ENCODE measurements around the gene HOXA5. TPM values are rescaled to one million over a fixed set of nuclear protein-coding genes. Genes with fewer than 3 reads are reported as not detected.

HOXA5 gene
- total RNA-seq, 1 experiment from 2014 or later, result not detected

DNA sequence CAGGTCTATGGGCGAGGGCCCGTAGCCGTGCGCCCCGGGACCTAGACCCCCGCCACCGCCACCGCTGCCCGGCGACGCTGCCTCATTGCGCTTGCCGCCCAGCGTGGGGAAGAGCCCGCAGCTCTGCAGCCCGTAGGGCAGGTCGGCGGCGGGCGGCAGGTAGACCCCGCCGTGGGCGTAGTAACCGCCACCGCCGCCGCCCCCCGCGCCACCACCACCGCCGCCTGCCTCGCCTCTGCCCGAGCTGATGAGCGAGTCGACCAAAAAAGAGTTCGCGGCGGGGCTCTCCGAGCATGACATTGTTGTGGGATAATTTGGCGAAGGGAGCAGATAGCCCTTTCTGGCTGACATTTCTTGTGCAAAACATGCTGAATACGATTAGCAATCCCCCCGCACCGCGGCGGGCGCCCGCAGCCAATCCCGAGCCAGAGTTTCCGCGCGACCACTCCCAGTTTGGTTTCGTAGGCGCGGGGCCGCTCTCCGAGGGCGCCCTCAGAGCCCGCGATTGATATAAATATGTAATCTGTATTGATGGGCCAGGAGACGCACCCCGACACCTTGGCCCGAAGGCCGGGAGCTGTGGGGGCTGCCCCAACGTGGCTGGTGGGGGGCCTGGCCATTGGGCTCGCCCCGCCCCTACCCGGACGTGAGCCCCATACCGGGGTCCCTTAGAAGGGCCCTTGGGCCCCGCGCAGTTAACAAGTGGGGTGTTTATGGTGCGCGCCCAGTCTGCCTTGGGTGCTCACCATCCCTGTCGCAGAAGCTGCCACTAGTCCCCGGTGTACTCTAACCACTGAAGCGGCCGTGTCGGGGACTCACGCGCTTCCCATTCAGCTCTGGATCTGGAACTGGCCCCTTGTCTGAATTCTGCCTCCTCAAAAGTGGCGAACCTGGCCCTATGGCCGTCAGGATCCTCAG lies 30.7 kb upstream of the HOXA5 start, which contains the start of gene HOXA10:
Gene HOXA10, minus strand, starts transcription at position 365 of the 918 bp plus-strand sequence. Its CDS starts 14 bp downstream, at position 351.
- H3K4me3 Mint-ChIP-seq, result peak within 1 kb of the TSS in 1 of 2 experiments; percentile 55; a peak in 3 of 5 replicates
- Histone ChIP-seq H3K4me1 (ENCODE audit: insufficient read depth, low read length) (no peaks in the 10 kb centered on the region), H3K9me3 (ENCODE audit: control insufficient read depth, low read depth, low read length) (no peaks in the 10 kb centered on the region), H2AK5ac (ENCODE audit: insufficient read length, low read length) (no peak within 1 kb of the TSS), H3K9ac (ENCODE audit: extremely low read depth, insufficient read length, low read length) (no peak within 1 kb of the TSS), H4K8ac (replicated peaks; ENCODE audit: insufficient read length, low read depth, low read length) (no peak within 1 kb of the TSS), H2BK5ac (ENCODE audit: insufficient read length, low read length) (no peak within 1 kb of the TSS), H3K14ac (ENCODE audit: insufficient read depth, low read length) (no peak within 1 kb of the TSS), H3K27ac (ENCODE audit: insufficient read length, low read depth, low read length) (no peak within 1 kb of the TSS), H3K27me3 (ENCODE audit: insufficient read depth, low read length) (peaks cover 97% of the 10 kb centered on the region), H2AFZ (ENCODE audit: low read length) (no peak within 1 kb of the TSS), H2BK120ac (ENCODE audit: low read depth, low read length, poor library complexity, severe bottlenecking) (no peak within 1 kb of the TSS), H3K79me1 (ENCODE audit: insufficient read depth, low read depth, low read length, poor library complexity, severe bottlenecking) (no peaks in the 10 kb centered on the region), H3K23me2 (ENCODE audit: insufficient read length, low read depth, low read length, poor library complexity, severe bottlenecking) (no peaks in the 10 kb centered on the region), H3T11ph (ENCODE audit: low read length) (no peak within 1 kb of the TSS), H3K4me2 (ENCODE audit: insufficient read depth, insufficient read length, low read length) (no peak within 1 kb of the TSS), H3K79me2 (ENCODE audit: insufficient read depth, low read length) (no peaks in the 10 kb centered on the region), H4K20me1 (ENCODE audit: control insufficient read depth, insufficient read depth, insufficient read length) (no peaks in the 10 kb centered on the region), H3K23ac (ENCODE audit: insufficient read length, low read depth, low read length) (no peak within 1 kb of the TSS), H4K5ac (ENCODE audit: insufficient read length, low read depth, low read length) (no peak within 1 kb of the TSS), H2BK15ac (ENCODE audit: low read depth, low read length) (no peak within 1 kb of the TSS), H4K91ac (ENCODE audit: insufficient read length, low read depth, low read length) (no peak within 1 kb of the TSS), H2BK20ac (ENCODE audit: low read depth, low read length, poor library complexity, severe bottlenecking) (no peak within 1 kb of the TSS), H3K18ac (ENCODE audit: insufficient read length, low read depth, low read length) (no peak within 1 kb of the TSS), H2BK12ac (ENCODE audit: insufficient read length, low read depth, low read length) (no peak within 1 kb of the TSS), H3K56ac (ENCODE audit: insufficient read length, low read depth, low read length) (no peak within 1 kb of the TSS), H3K4ac (ENCODE audit: low read depth, low read length) (no peak within 1 kb of the TSS)
- peaks cover 98% of the 10 kb centered on the region for H3K27me3 Mint-ChIP-seq (ENCODE audit: low read depth)
- TF ChIP-seq CTCF (conservative IDR thresholded peaks at IDR 0.05), result no peak
- DNase-seq, result peak; percentile 52
- H3K27ac Mint-ChIP-seq, result no peak within 1 kb of the TSS
- WGBS (ENCODE audit: extremely low coverage, insufficient read length, low lambda C conversion rate), result no CpG with 5 or more reads among the region's 82 CpGs
- H3K36me3 Mint-ChIP-seq (ENCODE audit: insufficient read depth in 1 of 3, low read depth in 3 of 3), result no peaks in the 10 kb centered on the region; a peak in 1 of 7 replicates
- peaks cover 6 to 22% of the 10 kb centered on the region in 2 experiments; a peak in 4 of 5 replicates for H3K9me3 Mint-ChIP-seq
- H3K4me1 Mint-ChIP-seq, result peaks cover 0 to under 1% of the 10 kb centered on the region in 2 experiments; a peak in 2 of 4 replicates

Measured in H9 (cell line).